Middle frontal gyrus (tissue), 1 donor: Measurements from ENCODE around the gene BASP1.

Experiments used
- DNase-seq: peaks from one replicate; pipeline ENCODE4 v3.0.0-alpha.2; 2015; ENCODE audit warnings: low spot score; ENCODE audit errors: extremely low spot score

Gene BASP1, protein sequence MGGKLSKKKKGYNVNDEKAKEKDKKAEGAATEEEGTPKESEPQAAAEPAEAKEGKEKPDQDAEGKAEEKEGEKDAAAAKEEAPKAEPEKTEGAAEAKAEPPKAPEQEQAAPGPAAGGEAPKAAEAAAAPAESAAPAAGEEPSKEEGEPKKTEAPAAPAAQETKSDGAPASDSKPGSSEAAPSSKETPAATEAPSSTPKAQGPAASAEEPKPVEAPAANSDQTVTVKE

DNA sequence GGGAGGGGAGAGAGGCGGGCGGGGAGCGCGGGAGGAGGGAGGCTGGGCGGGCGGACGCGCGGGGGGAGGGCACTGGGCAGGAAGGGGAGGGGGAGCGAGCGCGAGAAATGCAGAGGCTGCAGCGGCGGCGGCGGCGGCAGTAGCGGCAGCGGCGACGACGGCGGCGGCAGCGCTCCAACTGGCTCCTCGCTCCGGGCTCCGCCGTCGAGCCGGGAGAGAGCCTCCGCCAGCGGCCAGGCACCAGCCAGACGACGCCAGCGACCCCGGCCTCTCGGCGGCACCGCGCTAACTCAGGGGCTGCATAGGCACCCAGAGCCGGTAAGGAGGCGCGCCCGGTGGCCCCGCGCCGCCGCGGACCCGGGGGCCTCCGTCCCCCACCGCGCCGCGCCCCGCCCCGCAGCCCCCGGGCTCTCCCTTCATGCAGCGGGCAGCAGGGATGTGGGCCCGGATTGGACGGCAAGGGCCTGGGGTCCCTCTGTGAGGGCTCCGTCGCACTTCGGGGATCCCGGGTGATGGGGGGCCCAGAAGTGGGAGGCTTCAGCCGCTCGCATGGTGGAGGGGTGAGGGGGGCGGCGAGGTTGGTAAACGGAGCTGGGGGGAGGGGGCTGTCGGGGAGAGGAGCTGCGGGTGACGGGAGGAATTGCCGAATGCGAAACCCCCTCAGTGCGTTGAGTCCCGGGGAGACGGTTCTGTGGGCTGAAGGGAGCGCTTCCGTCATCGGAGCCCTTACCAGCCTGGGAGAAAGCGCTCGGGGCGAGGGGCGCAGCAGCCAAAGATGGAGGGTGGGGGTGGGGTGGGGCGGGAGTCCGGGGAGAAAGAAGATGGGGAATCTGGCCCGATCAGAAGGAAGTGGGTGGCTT is at the start of gene BASP1:
TSS of gene BASP1 (plus strand) at position 139 of the 860 bp plus-strand sequence. CDS start 57,586 bp downstream, outside the sequence.
- no peak for DNase-seq

DNA sequence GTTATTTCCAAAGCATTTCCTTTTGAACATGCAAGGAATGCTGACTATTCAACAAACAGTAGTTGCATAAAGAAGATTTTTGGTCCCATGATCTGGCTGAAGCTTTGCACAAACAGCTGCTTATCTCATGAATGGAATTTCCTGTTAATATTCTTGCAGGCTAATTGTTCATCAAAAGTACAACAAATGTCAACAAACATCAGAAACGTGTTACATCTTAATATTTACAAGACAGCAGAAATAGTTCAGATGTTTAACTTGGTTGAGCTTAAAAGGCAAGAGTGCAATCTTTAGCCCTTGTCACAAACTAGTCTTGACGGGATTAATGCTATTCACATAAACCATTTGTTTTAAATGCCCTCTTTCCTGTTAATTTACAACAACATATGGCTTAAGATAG is 47.9 kb upstream of the BASP1 start:
- no peak for DNase-seq

DNA sequence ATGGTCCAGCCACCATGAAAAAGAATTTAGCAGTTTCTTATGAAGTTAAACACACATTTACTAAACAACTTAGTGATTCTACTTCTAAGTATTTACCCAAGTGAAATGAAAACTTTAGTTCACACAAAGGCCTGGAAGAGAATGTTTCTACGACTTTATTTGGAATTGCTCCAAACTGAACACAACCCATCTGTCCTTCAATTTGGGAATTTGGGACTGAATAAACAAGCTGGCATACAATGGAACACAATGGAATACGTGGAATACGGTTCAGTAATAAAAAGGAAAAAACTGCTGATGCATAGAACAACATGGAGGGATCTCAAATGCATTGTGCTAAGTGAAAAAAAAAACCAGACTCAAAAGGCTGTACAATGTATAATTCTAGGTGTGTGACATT is 44.6 kb upstream of the BASP1 start:
- DNase-seq, result no peak

DNA sequence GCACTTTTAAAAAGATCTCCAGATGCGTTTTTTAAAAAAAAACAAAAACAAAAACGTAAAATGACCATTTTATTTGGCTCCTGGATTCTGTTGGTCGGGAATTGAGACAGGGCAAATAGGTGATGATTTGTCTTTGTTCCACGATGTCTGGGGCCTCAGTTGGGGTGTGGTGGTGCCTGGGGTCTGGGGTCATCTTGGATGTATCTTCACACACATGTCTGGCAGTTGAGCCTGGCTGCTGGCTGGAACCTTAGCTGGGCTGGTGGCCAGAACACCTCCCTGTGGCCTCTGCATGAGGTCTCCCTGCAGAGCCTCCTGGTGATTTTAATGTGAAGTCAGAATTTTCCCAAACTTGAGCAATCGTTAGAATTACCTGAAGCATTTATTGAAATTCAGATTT is 42.5 kb upstream of the BASP1 start:
- DNase-seq, result no peak

DNA sequence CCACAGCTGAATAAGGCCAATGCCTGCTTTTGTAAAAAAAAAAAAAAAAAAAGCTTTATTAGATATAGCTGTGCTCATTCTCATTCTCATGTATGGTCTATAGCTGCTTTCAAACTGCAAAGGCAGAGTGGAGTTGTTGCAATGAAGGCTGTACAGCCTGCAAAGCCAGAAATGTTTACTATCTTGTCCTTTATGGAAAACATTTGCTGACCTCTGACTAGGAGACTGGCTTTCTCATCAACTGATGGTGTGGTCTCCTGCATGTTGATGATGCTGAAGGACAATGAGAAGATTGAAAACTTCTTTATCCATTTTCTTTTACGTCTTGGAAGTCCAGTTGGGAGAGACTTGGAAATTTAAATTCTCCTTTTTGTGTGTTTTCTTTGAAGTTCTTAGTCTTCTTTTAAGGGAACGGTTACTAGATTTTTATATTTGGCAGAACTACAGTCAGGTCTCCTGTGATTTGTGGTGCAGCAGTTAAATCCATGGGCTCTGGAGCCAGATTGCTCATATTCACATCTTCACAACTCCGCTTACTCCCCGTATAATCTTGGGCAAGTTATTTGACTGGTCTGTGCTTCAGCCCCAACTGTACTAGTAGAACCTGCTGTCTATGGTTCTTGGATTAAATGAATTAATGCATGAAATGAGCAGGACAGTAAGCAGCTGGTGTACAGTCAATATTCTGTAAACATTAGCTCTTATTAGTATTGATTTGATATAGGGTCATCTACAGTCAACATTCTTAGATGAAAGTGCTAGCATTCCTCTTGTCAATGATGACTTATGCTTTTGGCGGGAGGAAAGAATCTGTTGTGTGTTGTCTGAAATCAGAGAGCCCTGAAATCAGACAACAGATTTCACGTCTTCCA is 39.7 kb upstream of the BASP1 start:
- DNase-seq, result no peak

DNA sequence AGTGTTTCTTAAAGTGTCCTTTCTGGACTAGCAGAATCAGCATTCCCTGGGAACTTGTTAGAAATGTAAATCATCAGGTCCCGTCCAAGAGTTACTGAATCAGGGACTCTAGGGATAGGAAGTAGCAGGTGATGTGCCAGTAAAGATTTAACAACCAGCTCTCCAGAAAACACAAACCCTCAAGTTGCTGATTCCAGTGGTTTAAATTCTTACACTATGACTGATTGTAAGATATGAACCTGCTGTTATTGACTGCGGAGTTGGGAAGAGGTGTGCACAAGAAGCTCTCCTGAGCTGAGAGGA is 39.1 kb upstream of the BASP1 start:
- DNase-seq, result no peak

DNA sequence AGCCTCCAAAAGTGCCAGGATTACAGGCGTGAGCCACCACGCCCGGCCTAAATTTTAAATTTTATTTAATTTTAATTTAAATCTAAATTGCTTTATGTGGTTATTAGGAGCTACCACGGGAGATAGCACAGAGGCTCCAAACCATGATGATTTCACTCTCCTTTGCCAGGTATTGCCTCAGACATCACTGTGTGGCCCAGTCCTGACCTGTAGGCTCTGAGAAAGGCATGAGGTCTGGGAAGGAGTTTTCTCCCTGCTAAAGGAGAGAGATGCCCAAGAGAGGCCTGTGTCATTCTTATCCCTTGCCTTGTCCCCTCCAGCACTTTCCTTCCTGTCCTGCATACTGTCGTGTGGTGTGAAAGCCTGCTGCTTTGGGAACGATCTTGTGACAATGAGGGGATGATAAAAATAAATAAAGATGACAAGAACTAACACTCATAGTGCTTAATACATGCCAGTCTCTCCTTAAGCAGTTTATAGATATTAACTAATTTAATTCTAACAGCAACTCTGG is 37.0 kb upstream of the BASP1 start:
- DNase-seq, result no peak

DNA sequence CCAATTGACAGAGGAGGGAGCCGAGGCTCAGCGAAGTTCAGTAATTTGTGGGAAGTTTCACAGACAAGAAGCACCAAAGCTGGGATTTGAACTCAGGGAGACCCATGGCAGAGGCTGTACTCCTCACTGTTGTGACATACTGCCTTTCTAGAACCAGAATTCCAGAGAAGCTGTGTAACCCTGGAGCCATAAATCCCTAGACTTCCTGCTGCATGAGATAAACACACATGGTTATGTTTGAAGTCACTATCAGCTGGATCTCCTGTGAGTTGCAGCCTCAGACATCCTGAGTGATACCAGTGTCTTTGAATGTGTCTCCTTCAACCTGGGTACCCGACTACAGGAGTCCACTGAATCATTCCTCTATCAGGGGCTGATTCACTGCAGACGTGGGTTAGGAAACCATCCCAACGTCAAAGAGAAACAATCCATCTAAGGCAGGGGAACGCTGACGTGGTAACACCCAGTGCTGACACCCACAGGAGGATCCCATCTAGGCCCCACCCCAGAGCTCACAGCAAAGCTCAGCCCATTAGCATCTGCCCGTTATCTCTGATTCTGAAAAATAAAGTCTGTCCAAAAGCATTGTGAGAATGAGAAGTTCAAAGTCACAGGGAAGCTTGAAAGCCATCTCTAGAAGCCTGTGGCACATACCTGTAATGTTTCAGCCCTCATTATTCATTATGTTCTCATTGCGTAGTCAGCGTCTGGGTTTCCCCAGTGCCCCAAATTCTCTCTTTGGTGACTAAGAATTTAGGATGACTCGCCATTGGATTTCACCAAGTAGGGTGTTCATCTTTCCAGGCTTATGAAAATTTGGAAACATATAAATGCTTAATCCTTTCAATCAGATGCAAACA is 36.3 kb upstream of the BASP1 start:
- DNase-seq, result no peak

DNA sequence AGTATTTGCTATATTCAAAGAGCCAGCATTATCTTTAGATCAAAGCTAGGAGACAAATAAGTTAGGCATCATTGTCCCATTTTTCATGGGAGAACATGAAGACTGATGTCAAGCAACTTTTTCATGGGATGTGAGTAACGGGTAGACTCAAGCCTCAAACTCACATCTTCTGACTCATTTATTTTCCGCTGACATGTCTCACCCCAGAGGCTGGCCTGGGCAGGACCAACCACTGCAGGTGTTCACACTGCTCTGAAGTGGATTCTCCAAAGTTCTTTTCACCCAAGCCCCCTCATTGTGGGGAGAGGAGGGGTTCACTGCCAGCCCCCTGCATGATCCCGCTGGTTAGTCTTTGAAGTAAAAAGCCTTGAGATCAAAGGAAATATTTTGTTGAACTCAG is 34.9 kb upstream of the BASP1 start:
- DNase-seq, result no peak

DNA sequence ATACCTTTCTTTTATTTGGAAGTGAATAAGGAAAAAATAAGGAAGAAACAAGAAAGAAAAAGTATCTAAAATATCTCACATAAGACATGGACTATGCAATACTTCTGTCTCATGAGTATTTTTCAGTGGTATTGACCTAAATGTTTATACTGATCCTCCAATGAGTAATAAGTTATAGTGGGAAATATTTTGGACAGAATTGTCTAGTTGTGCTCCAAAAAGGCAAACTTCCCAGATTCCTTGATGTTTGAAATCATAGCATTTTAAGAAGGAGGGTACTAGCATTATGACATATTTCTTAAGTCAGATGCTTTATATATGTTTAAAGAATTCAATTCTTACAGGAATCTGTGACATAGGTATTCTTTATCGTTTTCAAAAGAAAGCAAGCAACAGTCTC is 34.5 kb upstream of the BASP1 start:
- no peak for DNase-seq

DNA sequence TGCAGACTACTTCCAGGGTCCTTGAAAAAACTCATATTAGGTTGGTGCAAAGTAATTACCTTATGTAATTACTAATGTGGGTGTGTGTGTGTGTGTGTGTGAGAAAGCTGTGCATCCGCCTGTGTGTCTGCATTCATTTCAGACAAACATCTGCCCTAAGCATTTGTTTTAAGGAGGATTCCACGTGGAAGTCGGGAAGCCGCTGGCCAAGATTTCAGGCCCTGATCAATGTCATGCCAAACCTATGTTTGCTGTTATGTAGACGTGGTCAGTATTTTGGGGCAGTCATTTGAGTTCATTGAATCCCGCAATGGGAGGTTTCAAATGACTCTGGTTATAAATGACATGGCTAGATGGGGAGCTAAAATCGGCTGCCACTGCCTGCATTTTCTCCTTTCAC is 33.6 kb upstream of the BASP1 start:
- no peak for DNase-seq

DNA sequence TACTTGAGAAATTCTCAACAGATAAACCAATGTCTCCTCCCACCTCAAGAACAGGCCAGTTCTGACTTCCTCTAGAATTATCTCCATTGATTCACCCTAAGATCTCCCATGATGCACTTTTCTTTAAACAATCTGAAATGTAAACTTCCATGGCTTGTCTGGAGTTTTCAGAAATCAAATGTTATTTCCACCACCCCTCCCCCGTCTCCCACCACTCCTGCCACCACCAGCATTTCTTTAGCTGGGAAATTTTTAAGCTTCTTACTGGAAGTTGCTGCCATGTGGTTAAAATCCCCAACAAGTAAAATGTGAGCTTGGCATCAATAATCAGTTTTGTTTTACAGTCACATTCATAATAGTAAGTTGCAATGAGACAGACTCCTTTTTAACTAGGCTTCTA is 32.8 kb upstream of the BASP1 start:
- no peak for DNase-seq

DNA sequence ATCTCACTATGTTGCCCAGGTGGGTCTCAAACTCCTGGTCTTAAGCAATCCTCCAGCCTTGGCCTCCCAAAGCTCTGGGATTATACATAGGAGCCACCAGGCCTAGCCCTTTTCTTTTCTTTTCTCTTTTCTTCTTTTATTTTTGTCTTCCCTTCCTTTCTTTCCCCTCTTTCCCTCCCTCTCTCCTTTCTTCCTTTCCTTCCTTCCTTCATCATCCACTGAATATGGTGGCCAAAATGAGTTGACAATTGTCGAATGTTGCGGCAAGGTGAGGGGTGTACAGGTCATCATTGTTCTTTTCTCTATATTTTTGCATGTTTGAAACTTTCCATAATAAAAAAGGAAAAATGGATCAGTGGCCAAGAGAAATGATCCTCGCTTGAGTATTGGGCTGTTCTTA is 32.1 kb upstream of the BASP1 start:
- DNase-seq, result no peak

DNA sequence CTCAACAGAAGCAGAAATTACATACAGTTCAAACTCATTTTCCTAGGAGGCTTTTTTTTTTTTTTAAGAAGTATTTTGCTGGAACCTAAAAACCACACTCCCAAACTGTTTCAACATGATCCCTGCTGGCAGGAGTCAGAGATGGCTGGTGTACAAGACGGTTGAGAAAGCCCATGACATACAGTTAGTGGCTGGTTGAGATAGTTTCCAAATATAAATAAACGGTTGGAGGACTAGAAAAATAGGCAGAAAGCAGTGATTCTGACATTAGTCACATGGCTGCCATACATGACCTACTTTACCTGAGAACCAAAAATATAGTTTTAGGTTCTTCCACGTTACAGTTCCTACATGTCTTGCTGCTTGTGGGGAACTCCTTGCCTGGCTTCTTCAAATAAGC is 31.7 kb upstream of the BASP1 start:
- no peak for DNase-seq

DNA sequence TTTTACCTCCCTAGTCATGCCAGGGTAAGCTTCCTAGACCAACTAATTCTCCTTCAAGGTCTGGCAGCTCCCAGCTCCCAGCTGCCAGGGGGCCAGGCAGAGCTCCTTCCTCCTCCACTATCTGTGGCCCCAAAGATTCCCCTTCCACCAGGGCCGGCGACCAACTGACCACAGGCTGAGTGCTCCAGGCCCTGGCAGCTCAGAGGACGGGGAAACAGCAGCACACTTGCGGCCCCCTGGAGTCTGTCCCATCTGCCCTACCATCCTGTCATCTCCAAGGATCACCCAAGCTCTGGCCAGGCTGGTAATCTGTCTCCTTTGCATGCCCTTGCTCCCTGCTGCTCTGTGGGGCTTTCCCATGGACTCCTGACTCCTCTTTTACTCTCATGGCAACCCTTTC is 31.2 kb upstream of the BASP1 start:
- DNase-seq, result no peak

DNA sequence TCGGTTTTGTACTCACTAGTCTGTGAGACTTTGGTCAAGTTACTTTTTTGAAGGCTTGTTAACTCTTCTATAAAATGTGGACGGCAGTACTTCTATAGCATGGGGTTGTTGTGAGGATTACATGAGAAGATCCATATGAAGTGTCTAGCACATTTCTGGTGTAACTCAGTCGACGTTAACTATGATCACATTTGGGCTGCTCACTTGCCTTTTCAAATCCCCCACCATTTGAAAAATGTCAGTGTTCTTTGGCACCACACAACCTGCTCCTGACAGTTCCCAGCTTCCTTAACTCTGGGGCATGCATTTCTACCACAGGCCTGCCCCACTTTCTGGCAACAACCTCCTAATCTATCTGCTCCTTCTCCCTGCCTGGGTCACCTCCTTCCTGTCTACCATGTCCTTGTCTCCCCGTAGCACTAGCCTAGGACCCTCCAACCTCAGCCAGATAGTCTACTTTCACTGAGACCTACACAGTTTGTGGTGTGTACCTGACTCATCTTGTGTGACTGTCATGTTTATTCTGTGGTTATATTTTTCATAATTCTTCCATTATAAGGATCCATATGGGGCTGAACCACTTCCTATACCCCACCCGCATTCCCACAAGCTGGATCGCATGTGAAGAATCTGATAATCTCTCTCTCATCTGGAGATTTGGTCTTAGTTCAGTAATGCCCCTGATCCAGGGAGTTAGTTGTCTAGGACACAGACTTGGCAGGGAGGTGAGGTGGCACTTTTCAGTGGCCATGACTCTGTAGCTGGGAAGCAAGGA is 30.2 kb upstream of the BASP1 start:
- no peak for DNase-seq

DNA sequence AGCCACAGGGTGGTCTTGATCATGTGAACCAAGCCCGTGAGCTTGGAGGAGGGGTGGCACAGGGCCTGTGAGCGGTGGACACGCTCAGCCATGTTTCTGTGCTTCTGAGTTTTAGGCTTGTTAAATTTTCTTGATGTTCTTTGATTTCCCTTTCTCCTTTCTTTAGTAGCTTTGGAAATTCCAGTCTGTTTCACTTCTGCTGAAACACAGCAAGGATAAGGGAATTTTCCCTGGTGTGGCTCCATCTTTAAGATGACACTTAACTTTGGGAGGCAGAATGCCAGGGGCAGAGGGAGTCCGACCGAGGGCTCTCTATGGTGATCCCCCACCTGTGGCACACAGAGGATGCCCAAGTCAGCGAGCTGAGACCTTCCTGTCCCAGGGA is 29.7 kb upstream of the BASP1 start:
- no peak for DNase-seq

DNA sequence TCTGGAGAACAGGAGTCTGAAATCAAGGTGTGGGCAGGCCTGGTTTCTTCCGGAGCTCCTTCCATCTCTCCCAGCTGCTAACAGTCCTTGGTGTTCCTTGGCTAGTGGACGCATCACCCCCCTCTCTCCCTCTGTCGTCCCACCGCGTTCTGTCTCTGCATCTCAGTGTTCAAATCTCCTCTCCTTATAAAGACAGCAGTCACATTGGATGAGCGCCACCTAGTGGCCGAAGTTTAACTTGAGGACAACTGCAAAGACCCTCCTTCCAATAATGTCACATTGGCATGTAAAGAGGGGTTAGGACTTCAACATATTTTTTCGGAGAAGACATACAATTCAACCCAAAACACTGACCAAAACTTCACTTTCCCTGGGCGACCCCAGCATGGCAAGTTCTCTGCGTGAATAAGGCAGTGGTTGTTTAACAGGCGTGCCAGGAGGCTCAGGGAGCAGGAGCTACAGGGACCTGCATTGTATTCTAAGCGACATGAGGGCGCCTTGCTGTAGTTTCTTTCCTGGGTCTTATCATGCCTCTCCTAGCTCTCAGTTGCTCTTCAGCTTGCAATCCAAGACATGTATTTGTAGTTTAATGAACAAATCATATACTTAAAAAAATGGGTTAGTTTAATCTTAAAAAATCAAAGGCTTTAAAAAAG is 27.9 kb upstream of the BASP1 start:
- no peak for DNase-seq

DNA sequence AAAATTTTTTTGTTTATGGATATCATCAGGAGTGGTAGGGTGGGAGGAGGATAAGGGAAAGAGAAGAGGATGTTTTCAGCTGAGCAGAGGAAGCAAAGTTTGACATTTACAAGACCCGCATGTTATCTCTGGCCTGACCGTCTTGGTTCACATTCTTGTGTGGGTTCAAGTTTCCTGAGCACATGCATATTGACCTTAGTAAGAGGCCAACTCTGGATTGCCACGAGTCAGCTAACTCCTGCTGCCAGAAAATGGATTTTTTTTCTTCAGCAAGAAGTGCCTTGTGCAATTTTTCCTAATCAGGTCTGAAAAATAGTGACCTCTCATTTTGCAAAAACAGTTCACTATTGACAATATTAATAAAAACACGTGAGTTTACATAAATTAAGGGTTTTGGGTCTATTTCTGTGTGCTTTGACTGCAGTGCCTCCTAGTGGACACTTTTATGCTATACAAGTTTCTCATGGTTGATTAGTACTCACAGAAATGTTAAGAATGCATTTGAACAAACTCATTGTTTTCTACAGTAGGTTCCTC is 27.1 kb upstream of the BASP1 start:
- peak; percentile 26 for DNase-seq
